Right lobe of liver (tissue), 6 donors: ENCODE measurements around the gene EFNA5. TPM values are rescaled to one million over a fixed set of nuclear protein-coding genes. Genes with fewer than 3 reads are reported as not detected.

Experiments used
- ATAC-seq, 4 donors: fragments of 200-7000 bp; cut with Tn5 transposase; one replicate each; pipeline ENCODE4 v1.9.1; 2020; ENCODE audit warnings: mild to moderate bottlenecking in 4 of 4, moderate library complexity in 4 of 4
- DNase-seq, 3 donors: peaks; one replicate each; pipeline ENCODE4 v3.0.0-alpha.2; 2020
- H3K27ac ChIP-seq, 3 donors: fragments of 200-600 bp; one replicate each; pipeline ENCODE4 v1.8.0; 2022
- H3K27me3 ChIP-seq, 2 donors: fragments of 200-600 bp; one replicate each; pipeline ENCODE4 v1.8.0; 2022
- H3K36me3 ChIP-seq, 4 donors: fragments of 200-600 bp; sonication (generic) in 1 of 4; one replicate each; pipeline versions ENCODE4 v1.5.1 to v1.8.0; 2017 to 2022; ENCODE audit warnings: control low read depth in 1 of 4
- H3K4me1 ChIP-seq, 4 donors: fragments of 200-600 bp; sonication (generic) in 1 of 4; one replicate each; pipeline versions ENCODE4 v1.5.1 to v1.8.0; 2017 to 2022; ENCODE audit warnings: control low read depth in 1 of 4
- H3K4me3 ChIP-seq, 3 donors: fragments of 200-600 bp; one replicate each; pipeline ENCODE4 v1.8.0; 2022
- H3K9me3 ChIP-seq, 4 donors: fragments of 200-600 bp; sonication (generic) in 1 of 4; one replicate each; pipeline versions ENCODE4 v1.5.1 to v1.8.0; 2017 to 2022; ENCODE audit warnings: control low read depth in 1 of 4
- CTCF ChIP-seq, 4 donors: fragments of 200-600 bp in 3 of 4; fragments of 450-650 bp in 1 of 4; IDR thresholded peaks; one replicate each; pipeline versions ENCODE4 v1.5.1 to v1.8.0; 2016 to 2022; ENCODE audit warnings: antibody characterized with exemption in 4 of 4, mild to moderate bottlenecking in 2 of 4
- POLR2A ChIP-seq: fragments of 450-650 bp; IDR thresholded peaks from one replicate; pipeline ENCODE4 v1.6.1; 2017; ENCODE audit warnings: antibody characterized with exemption, mild to moderate bottlenecking
- WGBS: methylation state at CpG from one replicate; pipeline ENCODE4 v1.1.6; 2018; ENCODE audit warnings: low coverage, low lambda C conversion rate; ENCODE audit not compliant: insufficient coverage; ENCODE audit errors: missing lambda C conversion rate; 5-methylcytosine and 5-hydroxymethylcytosine counted together
- intact Hi-C, 2 donors: fragments of 100-400 bp; cut with DNase I; formaldehyde crosslinking; loops; one replicate each; pipeline versions ENCODE4 v1.11.2 to v1.14.1; 2022
- total RNA-seq, 6 experiments: library from RNA; depleted of rRNA in 2 of 6; stranded (reverse); fragments of >200 nt in 2 of 6; fragmentation: NEBNext Ultra II Directional in 3 of 6; extraction: Animal tissue kit (Norgen Biotek cat#: 25700) in 3 of 6; gene quantifications; one replicate each; pipeline versions ENCODE4 v1.1.0 to v1.2.4, GENCODE V29; 2016 to 2023
- donor health status: DM: no; HTN: yes; CAD: no.
- donor health status: DM: no; HTN: no; CAD: no.
- donor health status: DM: no; HTN: no; CAD: no.
- donor health status: DM: no; HTN: yes; CAD: no.
- donor health status: DM: no; HTN: yes; CAD: no.

EFNA5 gene
- total RNA-seq, 6 experiments from 2014 or later: 0.18 to 11.7 (median 1.4) TPM

GRCh38 chr5:107607671-107608345 is 62.9 kb downstream of the EFNA5 start:
- intact Hi-C loops: no loop called here
- Histone ChIP-seq H3K9me3 (no peaks in the 10 kb centered on the region), H3K4me1 (no peaks in the 10 kb centered on the region), H3K27me3 (no peaks in the 10 kb centered on the region), H3K27ac (no peak overlapping the region), H3K4me3 (no peak overlapping the region), H3K36me3 (no peaks in the 10 kb centered on the region)
- DNase-seq (no peak), ATAC-seq (no peak)
- 53% methylated on average over 8 of the region's 9 CpGs for WGBS
- TF ChIP-seq CTCF (IDR thresholded peaks at IDR 0.05) (no peak), POLR2A (no peak)

- Histone ChIP-seq H3K36me3 (no peaks in the 10 kb centered on the region), H3K27ac (no peak overlapping the region), H3K9me3 (no peaks in the 10 kb centered on the region), H3K4me1 (no peaks in the 10 kb centered on the region), H3K4me3 (no peak overlapping the region), H3K27me3 (no peaks in the 10 kb centered on the region)
- intact Hi-C loops: no loop called here
- ATAC-seq: peak; percentile 68 to 78 (median 72)
- no peak for TF ChIP-seq CTCF (IDR thresholded peaks at IDR 0.05)
- 16% methylated on average over 6 of the region's 6 CpGs for WGBS
- DNase-seq: no peak
Measured at GRCh38 chr5:107607196-107607595, 63.5 kb downstream of the EFNA5 start.

DNA sequence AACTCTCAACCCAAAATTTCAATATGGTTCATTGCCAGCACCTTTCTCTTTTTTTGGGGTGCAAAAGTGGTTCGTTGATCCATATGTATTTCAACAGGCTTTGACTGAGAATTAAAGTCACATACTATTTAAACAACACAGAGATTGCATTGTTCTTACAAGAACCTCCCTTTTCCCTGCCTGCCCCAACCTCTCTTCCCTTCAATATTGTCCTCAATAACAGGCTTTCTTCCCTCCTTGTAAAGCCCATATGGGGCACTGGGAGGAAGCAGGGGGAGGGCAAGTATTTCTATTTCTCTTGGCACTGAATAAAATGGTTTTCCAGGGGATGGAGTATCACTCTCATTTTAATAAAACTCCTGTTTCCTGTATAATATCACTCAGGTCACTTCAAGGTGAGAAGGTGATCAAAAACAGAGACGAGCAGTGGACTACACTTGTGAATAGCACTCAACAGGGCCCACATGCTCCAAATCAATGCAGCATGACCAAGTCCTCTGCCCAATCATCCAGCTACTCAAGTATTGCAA is 65.1 kb downstream of the EFNA5 start:
- intact Hi-C loops: no loop called here
- DNase-seq: no peak
- WGBS: 64% methylated on average over 2 of the region's 2 CpGs
- H3K4me3 ChIP-seq: no peak overlapping the region
- no peak for TF ChIP-seq POLR2A
- TF ChIP-seq CTCF (IDR thresholded peaks at IDR 0.05): no peak
- H3K9me3 ChIP-seq: no peaks in the 10 kb centered on the region
- no peak for ATAC-seq
- H3K27me3 ChIP-seq: no peaks in the 10 kb centered on the region
- H3K4me1 ChIP-seq: no peaks in the 10 kb centered on the region
- H3K36me3 ChIP-seq: no peaks in the 10 kb centered on the region
- H3K27ac ChIP-seq: no peak overlapping the region

DNA sequence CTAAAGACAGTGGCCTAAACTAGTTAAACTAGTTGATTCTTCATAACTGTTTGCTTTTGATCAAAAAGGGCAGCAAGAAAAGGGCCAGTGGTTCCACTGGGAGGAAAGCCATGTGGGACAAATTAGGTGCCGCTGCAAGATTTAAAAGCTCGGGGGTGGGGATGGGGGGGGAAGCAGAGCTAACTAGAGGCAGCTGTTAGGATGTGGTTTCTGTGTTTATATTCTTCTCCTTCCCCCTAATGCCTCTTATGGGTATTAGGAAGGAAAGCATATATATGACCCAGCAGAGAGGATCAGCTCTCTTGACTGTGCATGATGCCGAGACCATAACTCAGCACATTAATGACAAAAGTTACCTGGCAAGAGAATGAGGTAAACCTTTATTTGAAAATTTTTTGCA is 65.7 kb downstream of the EFNA5 start:
- Histone ChIP-seq H3K4me3 (no peak overlapping the region), H3K27ac (no peak overlapping the region), H3K9me3 (no peaks in the 10 kb centered on the region), H3K36me3 (no peaks in the 10 kb centered on the region), H3K4me1 (no peaks in the 10 kb centered on the region), H3K27me3 (no peaks in the 10 kb centered on the region)
- DNase-seq (no peak), ATAC-seq (no peak)
- 65% methylated on average over 3 of the region's 3 CpGs for WGBS
- TF ChIP-seq POLR2A: no peak
- TF ChIP-seq CTCF (IDR thresholded peaks at IDR 0.05): no peak
- intact Hi-C loops: no loop called here
